Measurements from ENCODE around the gene RHEX.

RHEX gene

GRCh38 chr1:206082831-206083695 lies 30.1 kb downstream of the RHEX start:
- no peak overlapping the region for H3K4me3 ChIP-seq (ENCODE audit: low read length)
- no peaks in the 10 kb centered on the region for H3K4me1 ChIP-seq (ENCODE audit: control insufficient read depth, low read depth, low read length)
- H3K36me3 ChIP-seq (ENCODE audit: control insufficient read depth, low read depth, low read length) = no peaks in the 10 kb centered on the region
- H3K27ac ChIP-seq (ENCODE audit: low read length) = no peak overlapping the region
- no peaks in the 10 kb centered on the region for H3K9me3 ChIP-seq (ENCODE audit: control insufficient read depth, low read depth, low read length)
- no peak overlapping the region for H3K9ac ChIP-seq (ENCODE audit: low read length)
- H3K27me3 ChIP-seq (ENCODE audit: control insufficient read depth, insufficient read depth, low read length) = no peaks in the 10 kb centered on the region

GRCh38 chr1:206083750-206084149 lies 30.8 kb downstream of the RHEX start:
- Histone ChIP-seq H3K9ac (ENCODE audit: low read length) (no peak overlapping the region), H3K36me3 (ENCODE audit: control insufficient read depth, low read depth, low read length) (no peaks in the 10 kb centered on the region), H3K27me3 (ENCODE audit: control insufficient read depth, insufficient read depth, low read length) (no peaks in the 10 kb centered on the region), H3K27ac (ENCODE audit: low read length) (no peak overlapping the region), H3K4me1 (ENCODE audit: control insufficient read depth, low read depth, low read length) (no peaks in the 10 kb centered on the region), H3K9me3 (ENCODE audit: control insufficient read depth, low read depth, low read length) (no peaks in the 10 kb centered on the region), H3K4me3 (ENCODE audit: low read length) (no peak overlapping the region)

- Histone ChIP-seq H3K4me3 (ENCODE audit: low read length) (no peak overlapping the region), H3K4me1 (ENCODE audit: control insufficient read depth, low read depth, low read length) (no peaks in the 10 kb centered on the region), H3K9me3 (ENCODE audit: control insufficient read depth, low read depth, low read length) (no peaks in the 10 kb centered on the region), H3K27me3 (ENCODE audit: control insufficient read depth, insufficient read depth, low read length) (no peaks in the 10 kb centered on the region), H3K36me3 (ENCODE audit: control insufficient read depth, low read depth, low read length) (no peaks in the 10 kb centered on the region), H3K27ac (ENCODE audit: low read length) (no peak overlapping the region), H3K9ac (ENCODE audit: low read length) (no peak overlapping the region)
These were observed 34.1 kb downstream of the RHEX start for GRCh38 chr1:206087091-206087490.

- H3K9me3 ChIP-seq (ENCODE audit: control insufficient read depth, low read depth, low read length) = no peaks in the 10 kb centered on the region
- no peaks in the 10 kb centered on the region for H3K27me3 ChIP-seq (ENCODE audit: control insufficient read depth, insufficient read depth, low read length)
- no peak overlapping the region for H3K4me3 ChIP-seq (ENCODE audit: low read length)
- no peaks in the 10 kb centered on the region for H3K4me1 ChIP-seq (ENCODE audit: control insufficient read depth, low read depth, low read length)
- no peak overlapping the region for H3K27ac ChIP-seq (ENCODE audit: low read length)
- H3K9ac ChIP-seq (ENCODE audit: low read length) = no peak overlapping the region
- H3K36me3 ChIP-seq (ENCODE audit: control insufficient read depth, low read depth, low read length) = no peaks in the 10 kb centered on the region
These were observed 36.4 kb downstream of the RHEX start for GRCh38 chr1:206089341-206089740.

DNA sequence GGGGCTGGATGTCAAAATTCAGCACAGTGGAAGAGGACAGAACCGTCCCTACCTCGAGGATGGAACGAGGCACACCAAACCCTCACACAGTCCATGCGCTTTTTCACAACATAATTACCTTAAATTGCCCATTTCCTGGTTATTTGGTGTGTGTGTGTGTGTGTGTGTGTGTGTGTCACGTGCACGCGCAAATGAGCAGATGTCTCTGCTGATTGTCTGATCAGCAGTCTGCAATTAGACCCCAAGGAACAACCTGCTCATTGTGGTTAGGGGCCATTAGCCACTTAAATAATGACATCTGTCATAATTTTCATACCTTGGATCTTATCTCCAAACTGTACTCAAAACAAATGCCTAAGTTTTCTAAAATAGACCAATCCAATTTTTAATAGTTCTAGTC lies 41.1 kb downstream of the RHEX start:
- Histone ChIP-seq H3K9ac (ENCODE audit: low read length) (no peak overlapping the region), H3K36me3 (ENCODE audit: control insufficient read depth, low read depth, low read length) (no peaks in the 10 kb centered on the region), H3K9me3 (ENCODE audit: control insufficient read depth, low read depth, low read length) (no peaks in the 10 kb centered on the region), H3K4me3 (ENCODE audit: low read length) (no peak overlapping the region), H3K27me3 (ENCODE audit: control insufficient read depth, insufficient read depth, low read length) (no peaks in the 10 kb centered on the region), H3K27ac (ENCODE audit: low read length) (no peak overlapping the region), H3K4me1 (ENCODE audit: control insufficient read depth, low read depth, low read length) (no peaks in the 10 kb centered on the region)

GRCh38 chr1:206097381-206097780 lies 44.4 kb downstream of the RHEX start:
- H3K27me3 ChIP-seq (ENCODE audit: control insufficient read depth, insufficient read depth, low read length) = no peaks in the 10 kb centered on the region
- no peak overlapping the region for H3K27ac ChIP-seq (ENCODE audit: low read length)
- H3K9ac ChIP-seq (ENCODE audit: low read length) = no peak overlapping the region
- no peak overlapping the region for H3K4me3 ChIP-seq (ENCODE audit: low read length)
- H3K9me3 ChIP-seq (ENCODE audit: control insufficient read depth, low read depth, low read length) = no peaks in the 10 kb centered on the region
- H3K4me1 ChIP-seq (ENCODE audit: control insufficient read depth, low read depth, low read length) = no peaks in the 10 kb centered on the region
- H3K36me3 ChIP-seq (ENCODE audit: control insufficient read depth, low read depth, low read length) = no peaks in the 10 kb centered on the region

DNA sequence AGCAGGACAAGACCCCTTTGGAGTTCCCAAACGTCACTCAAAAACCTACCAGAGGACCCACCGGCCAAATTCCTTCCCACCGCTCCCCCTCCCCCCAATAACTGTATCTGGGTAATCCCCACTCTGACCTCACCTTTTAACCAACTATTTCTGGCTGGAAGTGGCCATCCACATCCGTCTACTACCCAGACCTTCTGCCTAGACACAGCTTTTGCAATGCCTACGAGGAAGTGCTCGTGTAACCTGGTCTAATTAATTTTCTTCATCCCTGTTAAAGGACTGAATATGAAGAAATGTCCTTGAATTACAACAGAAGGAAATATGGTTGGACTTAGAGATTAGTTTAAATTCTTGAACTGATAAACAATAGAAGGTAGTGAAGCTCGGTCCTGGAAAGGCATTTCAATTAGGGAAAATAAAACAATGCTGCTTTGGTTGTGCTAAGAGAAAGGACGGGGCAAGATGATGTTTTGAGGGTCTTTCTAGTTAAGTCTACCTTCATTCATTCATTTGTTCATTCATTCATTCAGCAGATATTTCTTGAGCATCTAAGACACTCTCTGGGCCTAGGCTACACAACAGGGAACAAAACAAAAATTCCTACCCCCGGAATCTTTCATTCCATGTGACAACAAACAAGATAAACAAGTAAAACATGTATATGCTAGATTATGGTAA lies 45.4 kb downstream of the RHEX start:
- Histone ChIP-seq H3K27me3 (ENCODE audit: control insufficient read depth, insufficient read depth, low read length) (no peaks in the 10 kb centered on the region), H3K9ac (ENCODE audit: low read length) (no peak overlapping the region), H3K9me3 (ENCODE audit: control insufficient read depth, low read depth, low read length) (no peaks in the 10 kb centered on the region), H3K4me3 (ENCODE audit: low read length) (no peak overlapping the region), H3K4me1 (ENCODE audit: control insufficient read depth, low read depth, low read length) (no peaks in the 10 kb centered on the region), H3K36me3 (ENCODE audit: control insufficient read depth, low read depth, low read length) (no peaks in the 10 kb centered on the region), H3K27ac (ENCODE audit: low read length) (no peak overlapping the region)

- H3K4me1 ChIP-seq (ENCODE audit: control insufficient read depth, low read depth, low read length) = no peaks in the 10 kb centered on the region
- H3K4me3 ChIP-seq (ENCODE audit: low read length) = no peak overlapping the region
- no peaks in the 10 kb centered on the region for H3K27me3 ChIP-seq (ENCODE audit: control insufficient read depth, insufficient read depth, low read length)
- H3K9me3 ChIP-seq (ENCODE audit: control insufficient read depth, low read depth, low read length) = no peaks in the 10 kb centered on the region
- no peak overlapping the region for H3K27ac ChIP-seq (ENCODE audit: low read length)
- H3K9ac ChIP-seq (ENCODE audit: low read length) = no peak overlapping the region
- no peaks in the 10 kb centered on the region for H3K36me3 ChIP-seq (ENCODE audit: control insufficient read depth, low read depth, low read length)
These were observed 47.3 kb downstream of the RHEX start for GRCh38 chr1:206100226-206100815.

GRCh38 chr1:206101351-206102045 lies 48.5 kb downstream of the RHEX start:
- H3K9me3 ChIP-seq (ENCODE audit: control insufficient read depth, low read depth, low read length) = no peaks in the 10 kb centered on the region
- H3K27me3 ChIP-seq (ENCODE audit: control insufficient read depth, insufficient read depth, low read length) = no peaks in the 10 kb centered on the region
- no peak overlapping the region for H3K9ac ChIP-seq (ENCODE audit: low read length)
- H3K4me3 ChIP-seq (ENCODE audit: low read length) = no peak overlapping the region
- no peaks in the 10 kb centered on the region for H3K36me3 ChIP-seq (ENCODE audit: control insufficient read depth, low read depth, low read length)
- no peak overlapping the region for H3K27ac ChIP-seq (ENCODE audit: low read length)
- no peaks in the 10 kb centered on the region for H3K4me1 ChIP-seq (ENCODE audit: control insufficient read depth, low read depth, low read length)

DNA sequence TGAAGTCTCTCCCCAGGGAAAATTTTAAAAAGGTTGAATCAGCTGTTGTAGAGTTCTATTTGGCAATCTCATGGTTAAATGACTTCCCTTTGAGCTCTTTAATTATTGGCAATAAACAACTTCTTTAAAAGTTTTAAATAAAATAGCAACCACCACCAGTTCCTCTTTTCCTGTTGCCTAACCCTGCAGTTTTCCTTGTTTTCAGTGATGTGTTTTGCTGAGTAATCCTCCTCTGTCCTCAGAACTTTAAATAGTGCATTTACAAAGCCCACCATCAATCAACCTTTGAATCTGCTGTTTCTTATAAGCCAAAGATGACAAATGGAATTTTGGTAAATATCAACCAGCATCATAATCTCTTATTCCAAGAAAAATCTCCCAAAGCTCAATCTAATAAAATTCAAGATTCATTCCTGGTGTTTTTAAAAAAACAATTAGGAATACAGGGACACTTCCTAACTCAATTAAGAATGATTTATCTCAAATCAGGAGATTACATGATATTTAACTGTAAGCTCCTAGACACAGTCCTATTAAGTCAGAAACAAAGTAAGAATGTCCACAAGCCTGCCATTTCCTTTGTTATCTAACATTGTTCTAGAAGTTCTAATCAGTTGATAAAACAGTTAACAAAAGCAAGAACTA lies 49.4 kb downstream of the RHEX start:
- no peaks in the 10 kb centered on the region for H3K4me1 ChIP-seq (ENCODE audit: control insufficient read depth, low read depth, low read length)
- H3K27me3 ChIP-seq (ENCODE audit: control insufficient read depth, insufficient read depth, low read length) = no peaks in the 10 kb centered on the region
- no peak overlapping the region for H3K27ac ChIP-seq (ENCODE audit: low read length)
- no peaks in the 10 kb centered on the region for H3K36me3 ChIP-seq (ENCODE audit: control insufficient read depth, low read depth, low read length)
- H3K9me3 ChIP-seq (ENCODE audit: control insufficient read depth, low read depth, low read length) = no peaks in the 10 kb centered on the region
- no peak overlapping the region for H3K9ac ChIP-seq (ENCODE audit: low read length)
- H3K4me3 ChIP-seq (ENCODE audit: low read length) = no peak overlapping the region

DNA sequence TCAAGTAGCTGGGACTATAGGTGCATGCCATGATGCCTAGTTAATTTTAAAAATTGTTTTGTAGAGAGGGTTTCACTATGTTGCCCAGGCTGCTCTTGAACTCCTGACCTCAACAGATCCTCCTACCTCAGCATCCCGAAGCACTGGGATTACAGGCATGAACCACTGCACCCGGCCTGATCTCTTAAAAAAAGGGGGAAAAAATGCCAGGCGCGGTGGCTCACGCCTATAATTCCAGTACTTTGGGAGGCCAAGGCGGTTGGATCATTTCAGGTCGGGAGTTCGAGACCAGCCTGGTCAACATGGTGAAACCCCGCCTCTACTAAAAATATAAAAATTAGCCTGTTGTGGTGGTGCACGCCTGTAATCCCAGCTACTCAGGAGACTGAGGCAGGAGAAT lies 51.0 kb downstream of the RHEX start:
- Histone ChIP-seq H3K9me3 (ENCODE audit: control insufficient read depth, low read depth, low read length) (no peaks in the 10 kb centered on the region), H3K36me3 (ENCODE audit: control insufficient read depth, low read depth, low read length) (no peaks in the 10 kb centered on the region), H3K4me1 (ENCODE audit: control insufficient read depth, low read depth, low read length) (no peaks in the 10 kb centered on the region), H3K27me3 (ENCODE audit: control insufficient read depth, insufficient read depth, low read length) (no peaks in the 10 kb centered on the region), H3K27ac (ENCODE audit: low read length) (no peak overlapping the region), H3K4me3 (ENCODE audit: low read length) (no peak overlapping the region), H3K9ac (ENCODE audit: low read length) (no peak overlapping the region)
